ENCODE results near the gene ATOH7. TPM values are rescaled to one million over a fixed set of nuclear protein-coding genes. Genes with fewer than 3 reads are reported as not detected.

Gene ATOH7
- total and polyA plus RNA-seq, 9 donors: 0.11 to 0.13 (median 0.11) TPM; not detected in 6

GRCh38 chr10:68238371-68238770 is 6.5 kb upstream of the ATOH7 start:
- peaks cover 3% of the 10 kb centered on the region for H3K27me3 ChIP-seq (ENCODE audit: control insufficient read depth, insufficient read depth, low read length)
- H3K4me3 ChIP-seq (ENCODE audit: low read length): no peak overlapping the region
- no peak overlapping the region for H3K27ac ChIP-seq (ENCODE audit: low read length)
- H3K9me3 ChIP-seq (replicated peaks; ENCODE audit: control insufficient read depth, low read depth, low read length): no peaks in the 10 kb centered on the region
- no peak for DNase-seq
- H3K4me1 ChIP-seq (ENCODE audit: control insufficient read depth, insufficient read depth, low read length): no peaks in the 10 kb centered on the region
- 87% methylated on average over 6 of the region's 6 CpGs for WGBS (ENCODE audit: insufficient coverage)
- no peaks in the 10 kb centered on the region for H3K36me3 ChIP-seq (ENCODE audit: control insufficient read depth, insufficient read depth, low read length)

- H3K9me3 ChIP-seq (replicated peaks; ENCODE audit: control insufficient read depth, low read depth, low read length): no peaks in the 10 kb centered on the region
- no CpG with 5 or more reads among the region's 3 CpGs for WGBS (ENCODE audit: insufficient coverage)
- H3K36me3 ChIP-seq (ENCODE audit: control insufficient read depth, insufficient read depth, low read length): no peaks in the 10 kb centered on the region
- no peak for DNase-seq
- H3K27ac ChIP-seq (ENCODE audit: low read length): no peak overlapping the region
- H3K4me1 ChIP-seq (ENCODE audit: control insufficient read depth, insufficient read depth, low read length): no peaks in the 10 kb centered on the region
- no peak overlapping the region for H3K4me3 ChIP-seq (ENCODE audit: low read length)
- peaks cover 3% of the 10 kb centered on the region for H3K27me3 ChIP-seq (ENCODE audit: control insufficient read depth, insufficient read depth, low read length)
Measured at GRCh38 chr10:68237173-68237572, 5.3 kb upstream of the ATOH7 start.

GRCh38 chr10:68235581-68235980 is 3.7 kb upstream of the ATOH7 start:
- DNase-seq: no peak
- Histone ChIP-seq H3K4me1 (ENCODE audit: control insufficient read depth, insufficient read depth, low read length) (peaks cover 9% of the 10 kb centered on the region), H3K36me3 (ENCODE audit: control insufficient read depth, insufficient read depth, low read length) (no peaks in the 10 kb centered on the region), H3K9me3 (replicated peaks; ENCODE audit: control insufficient read depth, low read depth, low read length) (no peaks in the 10 kb centered on the region), H3K4me3 (ENCODE audit: low read length) (no peak overlapping the region), H3K27ac (ENCODE audit: low read length) (no peak overlapping the region), H3K27me3 (ENCODE audit: control insufficient read depth, insufficient read depth, low read length) (peaks cover 11% of the 10 kb centered on the region)

- H3K4me3 ChIP-seq (ENCODE audit: low read length): no peak overlapping the region
- WGBS (ENCODE audit: insufficient coverage): no CpG with 5 or more reads among the region's 2 CpGs
- H3K27ac ChIP-seq (ENCODE audit: low read length): no peak overlapping the region
- H3K9me3 ChIP-seq (replicated peaks; ENCODE audit: control insufficient read depth, low read depth, low read length): no peaks in the 10 kb centered on the region
- no peaks in the 10 kb centered on the region for H3K36me3 ChIP-seq (ENCODE audit: control insufficient read depth, insufficient read depth, low read length)
- DNase-seq: no peak
- H3K27me3 ChIP-seq (ENCODE audit: control insufficient read depth, insufficient read depth, low read length): peaks cover 11% of the 10 kb centered on the region
- peaks cover 9% of the 10 kb centered on the region for H3K4me1 ChIP-seq (ENCODE audit: control insufficient read depth, insufficient read depth, low read length)
Measured at GRCh38 chr10:68235111-68235510, 3.2 kb upstream of the ATOH7 start.

GRCh38 chr10:68233046-68233445 is 1.1 kb upstream of the ATOH7 start:
- Histone ChIP-seq H3K27ac (ENCODE audit: low read length) (no peak overlapping the region), H3K9me3 (replicated peaks; ENCODE audit: control insufficient read depth, low read depth, low read length) (no peaks in the 10 kb centered on the region), H3K4me3 (ENCODE audit: low read length) (no peak overlapping the region), H3K27me3 (ENCODE audit: control insufficient read depth, insufficient read depth, low read length) (peaks cover 13% of the 10 kb centered on the region), H3K4me1 (ENCODE audit: control insufficient read depth, insufficient read depth, low read length) (peaks cover 9% of the 10 kb centered on the region), H3K36me3 (ENCODE audit: control insufficient read depth, insufficient read depth, low read length) (no peaks in the 10 kb centered on the region)
- WGBS (ENCODE audit: insufficient coverage): no CpG with 5 or more reads among the region's 3 CpGs
- no peak for DNase-seq

- no peaks in the 10 kb centered on the region for H3K36me3 ChIP-seq (ENCODE audit: control insufficient read depth, insufficient read depth, low read length)
- H3K4me3 ChIP-seq (ENCODE audit: low read length): peak overlapping the region; percentile 70
- peak overlapping the region; percentile 51 for H3K27ac ChIP-seq (ENCODE audit: low read length)
- under 1% methylated on average over 74 of the region's 81 CpGs for WGBS (ENCODE audit: insufficient coverage)
- H3K4me1 ChIP-seq (ENCODE audit: control insufficient read depth, insufficient read depth, low read length): peaks cover 9% of the 10 kb centered on the region
- H3K9me3 ChIP-seq (replicated peaks; ENCODE audit: control insufficient read depth, low read depth, low read length): no peaks in the 10 kb centered on the region
- peak; percentile 86 for DNase-seq
- H3K27me3 ChIP-seq (ENCODE audit: control insufficient read depth, insufficient read depth, low read length): peaks cover 16% of the 10 kb centered on the region
Measured at GRCh38 chr10:68231106-68231816, 652 bp downstream of the ATOH7 start.

- no peak overlapping the region for H3K27ac ChIP-seq (ENCODE audit: low read length)
- WGBS (ENCODE audit: insufficient coverage): no CpG with 5 or more reads among the region's 5 CpGs
- H3K27me3 ChIP-seq (ENCODE audit: control insufficient read depth, insufficient read depth, low read length): peaks cover 16% of the 10 kb centered on the region
- H3K4me3 ChIP-seq (ENCODE audit: low read length): no peak overlapping the region
- no peaks in the 10 kb centered on the region for H3K36me3 ChIP-seq (ENCODE audit: control insufficient read depth, insufficient read depth, low read length)
- no peaks in the 10 kb centered on the region for H3K9me3 ChIP-seq (replicated peaks; ENCODE audit: control insufficient read depth, low read depth, low read length)
- DNase-seq: no peak
- peaks cover 9% of the 10 kb centered on the region for H3K4me1 ChIP-seq (ENCODE audit: control insufficient read depth, insufficient read depth, low read length)
Measured at GRCh38 chr10:68230268-68230667, 1.6 kb downstream of the ATOH7 start.

- no peaks in the 10 kb centered on the region for H3K36me3 ChIP-seq (ENCODE audit: control insufficient read depth, insufficient read depth, low read length)
- no peak for DNase-seq
- no peak overlapping the region for H3K4me3 ChIP-seq (ENCODE audit: low read length)
- no peaks in the 10 kb centered on the region for H3K9me3 ChIP-seq (replicated peaks; ENCODE audit: control insufficient read depth, low read depth, low read length)
- H3K27ac ChIP-seq (ENCODE audit: low read length): no peak overlapping the region
- H3K27me3 ChIP-seq (ENCODE audit: control insufficient read depth, insufficient read depth, low read length): peaks cover 6% of the 10 kb centered on the region
- H3K4me1 ChIP-seq (ENCODE audit: control insufficient read depth, insufficient read depth, low read length): no peaks in the 10 kb centered on the region
Measured at GRCh38 chr10:68224810-68225209, 7.1 kb downstream of the ATOH7 start.

- H3K27ac ChIP-seq (ENCODE audit: low read length): no peak overlapping the region
- DNase-seq: no peak
- no peaks in the 10 kb centered on the region for H3K36me3 ChIP-seq (ENCODE audit: control insufficient read depth, insufficient read depth, low read length)
- peaks cover 4% of the 10 kb centered on the region for H3K27me3 ChIP-seq (ENCODE audit: control insufficient read depth, insufficient read depth, low read length)
- 20% methylated on average over 1 of the region's 3 CpGs for WGBS (ENCODE audit: insufficient coverage)
- no peaks in the 10 kb centered on the region for H3K4me1 ChIP-seq (ENCODE audit: control insufficient read depth, insufficient read depth, low read length)
- H3K9me3 ChIP-seq (replicated peaks; ENCODE audit: control insufficient read depth, low read depth, low read length): no peaks in the 10 kb centered on the region
- no peak overlapping the region for H3K4me3 ChIP-seq (ENCODE audit: low read length)
Measured at GRCh38 chr10:68223535-68224165, 8.3 kb downstream of the ATOH7 start.

GRCh38 chr10:68222391-68222790 is 9.5 kb downstream of the ATOH7 start:
- no peaks in the 10 kb centered on the region for H3K9me3 ChIP-seq (replicated peaks; ENCODE audit: control insufficient read depth, low read depth, low read length)
- WGBS (ENCODE audit: insufficient coverage): 86% methylated on average over 1 of the region's 2 CpGs

More at GRCh38 chr10:68222391-68222790, 9.5 kb downstream of the ATOH7 start:
- no peak overlapping the region for H3K4me3 ChIP-seq (ENCODE audit: low read length)
- no peaks in the 10 kb centered on the region for H3K36me3 ChIP-seq (ENCODE audit: control insufficient read depth, insufficient read depth, low read length)
- DNase-seq: no peak
- no peaks in the 10 kb centered on the region for H3K4me1 ChIP-seq (ENCODE audit: control insufficient read depth, insufficient read depth, low read length)
- H3K27ac ChIP-seq (ENCODE audit: low read length): no peak overlapping the region
- H3K27me3 ChIP-seq (ENCODE audit: control insufficient read depth, insufficient read depth, low read length): no peaks in the 10 kb centered on the region

Measured in muscle of leg (tissue), 11 donors.